ENCODE data around the gene BLID.

DNA sequence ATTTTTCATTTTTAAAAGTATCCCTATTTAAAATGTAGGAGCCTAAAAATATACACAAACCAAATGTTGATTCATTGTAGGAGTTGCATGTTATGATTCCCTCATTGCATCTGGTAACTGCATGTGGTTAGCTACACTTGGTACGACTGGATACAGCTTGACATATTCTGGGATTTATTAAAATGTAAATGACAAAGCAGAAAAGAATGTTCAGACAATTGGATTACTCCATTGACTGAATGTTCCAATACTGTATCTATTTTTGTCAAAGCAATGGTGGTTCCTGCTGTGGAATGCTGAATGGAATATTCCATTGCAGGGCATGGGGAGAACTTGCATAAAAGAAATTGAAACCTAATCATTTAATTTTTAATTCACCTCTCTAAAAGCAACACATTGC lies 30.8 kb downstream of the BLID start:
- TF ChIP-seq, protein P1, sequence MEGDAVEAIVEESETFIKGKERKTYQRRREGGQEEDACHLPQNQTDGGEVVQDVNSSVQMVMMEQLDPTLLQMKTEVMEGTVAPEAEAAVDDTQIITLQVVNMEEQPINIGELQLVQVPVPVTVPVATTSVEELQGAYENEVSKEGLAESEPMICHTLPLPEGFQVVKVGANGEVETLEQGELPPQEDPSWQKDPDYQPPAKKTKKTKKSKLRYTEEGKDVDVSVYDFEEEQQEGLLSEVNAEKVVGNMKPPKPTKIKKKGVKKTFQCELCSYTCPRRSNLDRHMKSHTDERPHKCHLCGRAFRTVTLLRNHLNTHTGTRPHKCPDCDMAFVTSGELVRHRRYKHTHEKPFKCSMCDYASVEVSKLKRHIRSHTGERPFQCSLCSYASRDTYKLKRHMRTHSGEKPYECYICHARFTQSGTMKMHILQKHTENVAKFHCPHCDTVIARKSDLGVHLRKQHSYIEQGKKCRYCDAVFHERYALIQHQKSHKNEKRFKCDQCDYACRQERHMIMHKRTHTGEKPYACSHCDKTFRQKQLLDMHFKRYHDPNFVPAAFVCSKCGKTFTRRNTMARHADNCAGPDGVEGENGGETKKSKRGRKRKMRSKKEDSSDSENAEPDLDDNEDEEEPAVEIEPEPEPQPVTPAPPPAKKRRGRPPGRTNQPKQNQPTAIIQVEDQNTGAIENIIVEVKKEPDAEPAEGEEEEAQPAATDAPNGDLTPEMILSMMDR (conservative IDR thresholded peaks at IDR 0.05; ENCODE audit: low read depth in 2 of 2) = no peak
- TF ChIP-seq, protein P2, sequence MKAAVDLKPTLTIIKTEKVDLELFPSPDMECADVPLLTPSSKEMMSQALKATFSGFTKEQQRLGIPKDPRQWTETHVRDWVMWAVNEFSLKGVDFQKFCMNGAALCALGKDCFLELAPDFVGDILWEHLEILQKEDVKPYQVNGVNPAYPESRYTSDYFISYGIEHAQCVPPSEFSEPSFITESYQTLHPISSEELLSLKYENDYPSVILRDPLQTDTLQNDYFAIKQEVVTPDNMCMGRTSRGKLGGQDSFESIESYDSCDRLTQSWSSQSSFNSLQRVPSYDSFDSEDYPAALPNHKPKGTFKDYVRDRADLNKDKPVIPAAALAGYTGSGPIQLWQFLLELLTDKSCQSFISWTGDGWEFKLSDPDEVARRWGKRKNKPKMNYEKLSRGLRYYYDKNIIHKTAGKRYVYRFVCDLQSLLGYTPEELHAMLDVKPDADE (IDR thresholded peaks at IDR 0.05) = no peak
- TF ChIP-seq EZH2 (IDR thresholded peaks at IDR 0.05; ENCODE audit: low read depth, unreplicated experiment) (no peak), JUNB (IDR thresholded peaks at IDR 0.05; ENCODE audit: unreplicated experiment) (no peak), POLR2AphosphoS5 (IDR thresholded peaks at IDR 0.05; ENCODE audit: low read depth) (no peak), CREB1 (CRISPR knock-in tag; IDR thresholded peaks at IDR 0.05; ENCODE audit: low read depth) (no peak), EZH2phosphoT487 (IDR thresholded peaks at IDR 0.05; ENCODE audit: unreplicated experiment) (no peak), ZNF114 (CRISPR knock-in tag; IDR thresholded peaks at IDR 0.05) (no peak), ZNF331 (CRISPR knock-in tag; IDR thresholded peaks at IDR 0.05; ENCODE audit: low read depth) (no peak), NANOG (IDR thresholded peaks at IDR 0.05; ENCODE audit: borderline replicate concordance) (no peak)
- TF ChIP-seq, protein P3, sequence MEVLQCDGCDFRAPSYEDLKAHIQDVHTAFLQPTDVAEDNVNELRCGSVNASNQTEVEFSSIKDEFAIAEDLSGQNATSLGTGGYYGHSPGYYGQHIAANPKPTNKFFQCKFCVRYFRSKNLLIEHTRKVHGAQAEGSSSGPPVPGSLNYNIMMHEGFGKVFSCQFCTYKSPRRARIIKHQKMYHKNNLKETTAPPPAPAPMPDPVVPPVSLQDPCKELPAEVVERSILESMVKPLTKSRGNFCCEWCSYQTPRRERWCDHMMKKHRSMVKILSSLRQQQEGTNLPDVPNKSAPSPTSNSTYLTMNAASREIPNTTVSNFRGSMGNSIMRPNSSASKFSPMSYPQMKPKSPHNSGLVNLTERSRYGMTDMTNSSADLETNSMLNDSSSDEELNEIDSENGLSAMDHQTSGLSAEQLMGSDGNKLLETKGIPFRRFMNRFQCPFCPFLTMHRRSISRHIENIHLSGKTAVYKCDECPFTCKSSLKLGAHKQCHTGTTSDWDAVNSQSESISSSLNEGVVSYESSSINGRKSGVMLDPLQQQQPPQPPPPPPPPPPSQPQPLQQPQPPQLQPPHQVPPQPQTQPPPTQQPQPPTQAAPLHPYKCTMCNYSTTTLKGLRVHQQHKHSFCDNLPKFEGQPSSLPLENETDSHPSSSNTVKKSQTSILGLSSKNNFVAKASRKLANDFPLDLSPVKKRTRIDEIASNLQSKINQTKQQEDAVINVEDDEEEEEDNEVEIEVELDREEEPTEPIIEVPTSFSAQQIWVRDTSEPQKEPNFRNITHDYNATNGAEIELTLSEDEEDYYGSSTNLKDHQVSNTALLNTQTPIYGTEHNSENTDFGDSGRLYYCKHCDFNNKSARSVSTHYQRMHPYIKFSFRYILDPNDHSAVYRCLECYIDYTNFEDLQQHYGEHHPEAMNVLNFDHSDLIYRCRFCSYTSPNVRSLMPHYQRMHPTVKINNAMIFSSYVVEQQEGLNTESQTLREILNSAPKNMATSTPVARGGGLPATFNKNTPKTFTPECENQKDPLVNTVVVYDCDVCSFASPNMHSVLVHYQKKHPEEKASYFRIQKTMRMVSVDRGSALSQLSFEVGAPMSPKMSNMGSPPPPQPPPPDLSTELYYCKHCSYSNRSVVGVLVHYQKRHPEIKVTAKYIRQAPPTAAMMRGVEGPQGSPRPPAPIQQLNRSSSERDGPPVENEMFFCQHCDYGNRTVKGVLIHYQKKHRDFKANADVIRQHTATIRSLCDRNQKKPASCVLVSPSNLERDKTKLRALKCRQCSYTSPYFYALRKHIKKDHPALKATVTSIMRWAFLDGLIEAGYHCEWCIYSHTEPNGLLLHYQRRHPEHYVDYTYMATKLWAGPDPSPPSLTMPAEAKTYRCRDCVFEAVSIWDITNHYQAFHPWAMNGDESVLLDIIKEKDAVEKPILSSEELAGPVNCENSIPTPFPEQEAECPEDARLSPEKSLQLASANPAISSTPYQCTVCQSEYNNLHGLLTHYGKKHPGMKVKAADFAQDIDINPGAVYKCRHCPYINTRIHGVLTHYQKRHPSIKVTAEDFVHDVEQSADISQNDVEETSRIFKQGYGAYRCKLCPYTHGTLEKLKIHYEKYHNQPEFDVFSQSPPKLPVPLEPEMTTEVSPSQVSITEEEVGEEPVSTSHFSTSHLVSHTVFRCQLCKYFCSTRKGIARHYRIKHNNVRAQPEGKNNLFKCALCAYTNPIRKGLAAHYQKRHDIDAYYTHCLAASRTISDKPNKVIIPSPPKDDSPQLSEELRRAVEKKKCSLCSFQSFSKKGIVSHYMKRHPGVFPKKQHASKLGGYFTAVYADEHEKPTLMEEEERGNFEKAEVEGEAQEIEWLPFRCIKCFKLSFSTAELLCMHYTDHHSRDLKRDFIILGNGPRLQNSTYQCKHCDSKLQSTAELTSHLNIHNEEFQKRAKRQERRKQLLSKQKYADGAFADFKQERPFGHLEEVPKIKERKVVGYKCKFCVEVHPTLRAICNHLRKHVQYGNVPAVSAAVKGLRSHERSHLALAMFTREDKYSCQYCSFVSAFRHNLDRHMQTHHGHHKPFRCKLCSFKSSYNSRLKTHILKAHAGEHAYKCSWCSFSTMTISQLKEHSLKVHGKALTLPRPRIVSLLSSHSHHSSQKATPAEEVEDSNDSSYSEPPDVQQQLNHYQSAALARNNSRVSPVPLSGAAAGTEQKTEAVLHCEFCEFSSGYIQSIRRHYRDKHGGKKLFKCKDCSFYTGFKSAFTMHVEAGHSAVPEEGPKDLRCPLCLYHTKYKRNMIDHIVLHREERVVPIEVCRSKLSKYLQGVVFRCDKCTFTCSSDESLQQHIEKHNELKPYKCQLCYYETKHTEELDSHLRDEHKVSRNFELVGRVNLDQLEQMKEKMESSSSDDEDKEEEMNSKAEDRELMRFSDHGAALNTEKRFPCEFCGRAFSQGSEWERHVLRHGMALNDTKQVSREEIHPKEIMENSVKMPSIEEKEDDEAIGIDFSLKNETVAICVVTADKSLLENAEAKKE (CRISPR knock-in tag; IDR thresholded peaks at IDR 0.05) = no peak
- TF ChIP-seq, protein P4, sequence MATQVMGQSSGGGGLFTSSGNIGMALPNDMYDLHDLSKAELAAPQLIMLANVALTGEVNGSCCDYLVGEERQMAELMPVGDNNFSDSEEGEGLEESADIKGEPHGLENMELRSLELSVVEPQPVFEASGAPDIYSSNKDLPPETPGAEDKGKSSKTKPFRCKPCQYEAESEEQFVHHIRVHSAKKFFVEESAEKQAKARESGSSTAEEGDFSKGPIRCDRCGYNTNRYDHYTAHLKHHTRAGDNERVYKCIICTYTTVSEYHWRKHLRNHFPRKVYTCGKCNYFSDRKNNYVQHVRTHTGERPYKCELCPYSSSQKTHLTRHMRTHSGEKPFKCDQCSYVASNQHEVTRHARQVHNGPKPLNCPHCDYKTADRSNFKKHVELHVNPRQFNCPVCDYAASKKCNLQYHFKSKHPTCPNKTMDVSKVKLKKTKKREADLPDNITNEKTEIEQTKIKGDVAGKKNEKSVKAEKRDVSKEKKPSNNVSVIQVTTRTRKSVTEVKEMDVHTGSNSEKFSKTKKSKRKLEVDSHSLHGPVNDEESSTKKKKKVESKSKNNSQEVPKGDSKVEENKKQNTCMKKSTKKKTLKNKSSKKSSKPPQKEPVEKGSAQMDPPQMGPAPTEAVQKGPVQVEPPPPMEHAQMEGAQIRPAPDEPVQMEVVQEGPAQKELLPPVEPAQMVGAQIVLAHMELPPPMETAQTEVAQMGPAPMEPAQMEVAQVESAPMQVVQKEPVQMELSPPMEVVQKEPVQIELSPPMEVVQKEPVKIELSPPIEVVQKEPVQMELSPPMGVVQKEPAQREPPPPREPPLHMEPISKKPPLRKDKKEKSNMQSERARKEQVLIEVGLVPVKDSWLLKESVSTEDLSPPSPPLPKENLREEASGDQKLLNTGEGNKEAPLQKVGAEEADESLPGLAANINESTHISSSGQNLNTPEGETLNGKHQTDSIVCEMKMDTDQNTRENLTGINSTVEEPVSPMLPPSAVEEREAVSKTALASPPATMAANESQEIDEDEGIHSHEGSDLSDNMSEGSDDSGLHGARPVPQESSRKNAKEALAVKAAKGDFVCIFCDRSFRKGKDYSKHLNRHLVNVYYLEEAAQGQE (IDR thresholded peaks at IDR 0.05; ENCODE audit: unreplicated experiment) = no peak

All from GM23338 (cell line).